Endodermal cell (in vitro differentiated cells): ENCODE measurements around the gene SMIM28. TPM values are rescaled to one million over a fixed set of nuclear protein-coding genes. Genes with fewer than 3 reads are reported as not detected.

ENCODE experiments used
- DNase-seq: peaks from one replicate; pipeline ENCODE4 v3.0.0-alpha.2; 2017
- H3K27ac ChIP-seq: 2 replicates; pipeline ENCODE4 v1.5.1; 2013; ENCODE audit warnings: mild to moderate bottlenecking, low read depth, low read length, moderate library complexity
- H3K27me3 ChIP-seq: 2 replicates; pipeline ENCODE4 v1.6.1; 2013; ENCODE audit warnings: mild to moderate bottlenecking, low read length, moderate library complexity; ENCODE audit not compliant: insufficient read depth, control insufficient read depth, poor library complexity, severe bottlenecking
- H3K36me3 ChIP-seq: 2 replicates; pipeline ENCODE4 v1.7.0; 2013; ENCODE audit warnings: mild to moderate bottlenecking, low read length, moderate library complexity; ENCODE audit not compliant: control insufficient read depth, insufficient read depth
- H3K4me1 ChIP-seq: one replicate; pipeline ENCODE4 v1.7.0; 2013; ENCODE audit warnings: low read length; ENCODE audit not compliant: control insufficient read depth, insufficient read depth
- H3K4me3 ChIP-seq: 2 replicates; pipeline ENCODE4 v1.5.1; 2013; ENCODE audit warnings: mild to moderate bottlenecking, low read length, moderate library complexity
- H3K9ac ChIP-seq: 2 replicates; pipeline ENCODE4 v1.6.1; 2013; ENCODE audit warnings: mild to moderate bottlenecking, low read length, moderate library complexity; ENCODE audit not compliant: poor library complexity, severe bottlenecking; ENCODE audit errors: extremely low read depth
- H3K9me3 ChIP-seq: 2 replicates; pipeline ENCODE4 v1.6.1; 2013; ENCODE audit warnings: mild to moderate bottlenecking, low read length, moderate library complexity; ENCODE audit not compliant: control insufficient read depth
- H3K27ac Mint-ChIP-seq: 2 replicates; pipeline ENCODE4 v1.8.0; 2020; ENCODE audit warnings: mixed read lengths
- H3K27me3 Mint-ChIP-seq: 2 replicates; pipeline ENCODE4 v1.8.0; 2021; ENCODE audit warnings: mild to moderate bottlenecking, mixed read lengths; ENCODE audit not compliant: insufficient read depth
- H3K36me3 Mint-ChIP-seq: 2 replicates; pipeline ENCODE4 v1.8.0; 2020; ENCODE audit warnings: low read depth, mixed read lengths
- H3K4me1 Mint-ChIP-seq: 2 replicates; pipeline ENCODE4 v1.8.0; 2020; ENCODE audit warnings: mixed read lengths
- H3K4me3 Mint-ChIP-seq: 2 replicates; pipeline ENCODE4 v1.8.0; 2020; ENCODE audit warnings: mild to moderate bottlenecking, moderate library complexity, mixed read lengths
- H3K9me3 Mint-ChIP-seq: 2 replicates; pipeline ENCODE4 v1.8.0; 2020; ENCODE audit warnings: mild to moderate bottlenecking, mixed read lengths
- CTCF ChIP-seq: fragments of 200-600 bp; sonication (generic); conservative IDR thresholded peaks from 2 replicates; pipeline ENCODE4 v1.5.0; 2021; ENCODE audit warnings: antibody characterized with exemption, mild to moderate bottlenecking
- whole genome bisulfite sequencing, 2 experiments: methylation state at CpG; one replicate each; pipeline versions ENCODE4 v1.1.5 to v1.1.7; 2013; ENCODE audit warnings: missing lambda C conversion rate in 2 of 2, mixed read lengths in 1 of 2; ENCODE audit not compliant: insufficient coverage in 1 of 2, insufficient read length in 1 of 2; 5-methylcytosine and 5-hydroxymethylcytosine counted together
- total RNA-seq, 2 donors: library from RNA; stranded (reverse); fragmentation: NEBNext Ultra II Directional in 1 of 2; extraction: Animal tissue kit (Norgen Biotek cat#: 25700) in 1 of 2; gene quantifications; 2 replicates in 1 of 2; 3 replicates in 1 of 2; pipeline ENCODE4 v1.2.1, GENCODE V29; 2021

The SMIM28 gene
- total RNA-seq, 2 donors from 2014 or later = 0.33 TPM; not detected in 1

GRCh38 chr6:138370631-138371451 lies 6.9 kb upstream of the SMIM28 start:
- H3K4me1 Mint-ChIP-seq = peaks cover 38% of the 10 kb centered on the region
- Histone ChIP-seq H3K36me3 (no peaks in the 10 kb centered on the region), H3K9me3 (no peaks in the 10 kb centered on the region), H3K4me1 (peaks cover 11% of the 10 kb centered on the region), H3K9ac (no peak overlapping the region), H3K27me3 (no peaks in the 10 kb centered on the region), H3K27ac (no peak overlapping the region), H3K4me3 (no peak overlapping the region)
- no peak for DNase-seq
- no peak for TF ChIP-seq CTCF
- H3K9me3 Mint-ChIP-seq = peaks cover 16% of the 10 kb centered on the region
- no peak overlapping the region for H3K4me3 Mint-ChIP-seq
- 90 to 98% methylated on average over 7 to 9 of the region's 9 CpGs for WGBS, 2 experiments
- no peaks in the 10 kb centered on the region for H3K27me3 Mint-ChIP-seq
- H3K36me3 Mint-ChIP-seq = peaks cover 2% of the 10 kb centered on the region
- no peak overlapping the region for H3K27ac Mint-ChIP-seq

- Histone ChIP-seq H3K9me3 (no peaks in the 10 kb centered on the region), H3K27me3 (no peaks in the 10 kb centered on the region), H3K4me1 (peaks cover 11% of the 10 kb centered on the region), H3K36me3 (no peaks in the 10 kb centered on the region), H3K27ac (no peak overlapping the region), H3K9ac (no peak overlapping the region), H3K4me3 (no peak overlapping the region)
- WGBS, 2 experiments = 74 to 100% methylated on average over 1 to 3 of the region's 3 CpGs
- Mint-ChIP-seq H3K9me3 (peaks cover 16% of the 10 kb centered on the region), H3K36me3 (peaks cover 2% of the 10 kb centered on the region), H3K27ac (no peak overlapping the region), H3K27me3 (no peaks in the 10 kb centered on the region), H3K4me1 (peaks cover 38% of the 10 kb centered on the region), H3K4me3 (no peak overlapping the region)
- no peak for DNase-seq
- no peak for TF ChIP-seq CTCF
These were observed 6.3 kb upstream of the SMIM28 start for GRCh38 chr6:138371452-138371711.

GRCh38 chr6:138371720-138372119 lies 6.0 kb upstream of the SMIM28 start:
- peaks cover 16% of the 10 kb centered on the region for H3K9me3 Mint-ChIP-seq
- H3K4me1 ChIP-seq = peaks cover 11% of the 10 kb centered on the region
- no peaks in the 10 kb centered on the region for H3K27me3 ChIP-seq
- no peak overlapping the region for H3K9ac ChIP-seq
- TF ChIP-seq CTCF = no peak
- H3K36me3 Mint-ChIP-seq = peaks cover 2% of the 10 kb centered on the region
- H3K4me1 Mint-ChIP-seq = peaks cover 37% of the 10 kb centered on the region
- H3K27ac Mint-ChIP-seq = no peak overlapping the region
- no peaks in the 10 kb centered on the region for H3K9me3 ChIP-seq
- no peak overlapping the region for H3K27ac ChIP-seq
- no peak overlapping the region for H3K4me3 ChIP-seq
- no peak overlapping the region for H3K4me3 Mint-ChIP-seq
- DNase-seq = no peak
- no peaks in the 10 kb centered on the region for H3K27me3 Mint-ChIP-seq
- no peaks in the 10 kb centered on the region for H3K36me3 ChIP-seq
- WGBS, 2 experiments = 45 to 88% methylated on average over 2 to 3 of the region's 3 CpGs
